Fibroblast of lung (primary cell): ENCODE results near the gene SEZ6L. TPM values are rescaled to one million over a fixed set of nuclear protein-coding genes. Genes with fewer than 3 reads are reported as not detected.

Experiments used
- DNase-seq, 2 donors: peaks; one replicate each; pipeline versions ENCODE4 v3.0.0 to v3.0.0-alpha.2; 2010; ENCODE audit warnings: low read depth in 2 of 2
- H2AFZ ChIP-seq: 2 replicates; pipeline ENCODE4 v1.5.1; 2012; ENCODE audit warnings: low read length, control low read depth, inconsistent platforms
- H3K27ac ChIP-seq: 2 replicates; pipeline ENCODE4 v1.5.1; 2011; ENCODE audit warnings: low read length, control low read depth; ENCODE audit not compliant: insufficient read depth
- H3K27me3 ChIP-seq: 2 replicates; pipeline ENCODE4 v1.5.1; 2011; ENCODE audit warnings: mild to moderate bottlenecking, low read length; ENCODE audit not compliant: control insufficient read depth, insufficient read depth
- H3K36me3 ChIP-seq: 2 replicates; pipeline ENCODE4 v1.5.1; 2011; ENCODE audit warnings: low read length; ENCODE audit not compliant: control insufficient read depth, insufficient read depth
- H3K4me1 ChIP-seq: 2 replicates; pipeline ENCODE4 v1.5.1; 2011; ENCODE audit warnings: low read length; ENCODE audit not compliant: control insufficient read depth, insufficient read depth; ENCODE audit errors: extremely low read depth
- H3K4me2 ChIP-seq: 2 replicates; pipeline ENCODE4 v1.5.1; 2011; ENCODE audit warnings: low read length, control low read depth; ENCODE audit not compliant: insufficient read depth; ENCODE audit errors: extremely low read depth
- H3K4me3 ChIP-seq, 4 experiments: fragments of 200-600 bp in 1 of 4; sonication (generic) in 1 of 4; replicated peaks in 1 of 4; 2 replicates each; pipeline ENCODE4 v1.5.1; 2011 to 2016; ENCODE audit warnings: low read length in 4 of 4, low read depth in 3 of 4, mild to moderate bottlenecking in 3 of 4, control low read depth in 2 of 4, inconsistent platforms in 1 of 4, mixed read lengths in 1 of 4; ENCODE audit not compliant: insufficient read depth in 1 of 4; ENCODE audit errors: control extremely low read depth in 1 of 4
- H3K79me2 ChIP-seq: 2 replicates; pipeline ENCODE4 v1.5.1; 2012; ENCODE audit warnings: mild to moderate bottlenecking, low read length, inconsistent platforms; ENCODE audit not compliant: control insufficient read depth, insufficient read depth
- H3K9ac ChIP-seq: 2 replicates; pipeline ENCODE4 v1.5.1; 2011; ENCODE audit warnings: mild to moderate bottlenecking, low read length, control low read depth; ENCODE audit not compliant: insufficient read depth
- H3K9me3 ChIP-seq: 2 replicates; pipeline ENCODE4 v1.5.1; 2012; ENCODE audit warnings: low read depth, low read length; ENCODE audit not compliant: control insufficient read depth, insufficient read depth
- H4K20me1 ChIP-seq: 2 replicates; pipeline ENCODE4 v1.5.1; 2011; ENCODE audit warnings: low read length; ENCODE audit not compliant: control insufficient read depth, insufficient read depth; ENCODE audit errors: extremely low read depth
- EZH2 ChIP-seq: IDR thresholded peaks from 2 replicates; pipeline ENCODE4 v1.5.1; 2012; ENCODE audit warnings: low read length, control low read depth, mild to moderate bottlenecking; ENCODE audit errors: missing control alignments
- polyA plus RNA-seq, 2 donors: library from polyadenylated mRNA; depleted of rRNA in 1 of 2; stranded (reverse) in 1 of 2; unstranded in 1 of 2; fragments of >200 nt; gene quantifications; 2 replicates each; pipeline ENCODE4 v1.2.1, GENCODE V29; 2011 to 2012; ENCODE audit warnings: missing spikeins in 1 of 2
- total RNA-seq: library from RNA; depleted of rRNA; stranded (reverse); fragments of >200 nt; gene quantifications from 2 replicates; pipeline ENCODE4 v1.2.1, GENCODE V29; 2014
- TF ChIP-seq, protein P1 (sequence below), 2 donors: IDR thresholded peaks in 1 of 2; conservative IDR thresholded peaks in 1 of 2; 1 replicate in 1 of 2; 2 replicates in 1 of 2; pipeline ENCODE4 v1.5.1; 2011 to 2012; ENCODE audit warnings: low read length in 2 of 2, control low read depth in 1 of 2, inconsistent platforms in 1 of 2, low read depth in 1 of 2, mild to moderate bottlenecking in 1 of 2

SEZ6L gene
- total and polyA plus RNA-seq, 2 donors (not counting 1 experiment from before 2014, with no cell fraction given) = not detected

DNA sequence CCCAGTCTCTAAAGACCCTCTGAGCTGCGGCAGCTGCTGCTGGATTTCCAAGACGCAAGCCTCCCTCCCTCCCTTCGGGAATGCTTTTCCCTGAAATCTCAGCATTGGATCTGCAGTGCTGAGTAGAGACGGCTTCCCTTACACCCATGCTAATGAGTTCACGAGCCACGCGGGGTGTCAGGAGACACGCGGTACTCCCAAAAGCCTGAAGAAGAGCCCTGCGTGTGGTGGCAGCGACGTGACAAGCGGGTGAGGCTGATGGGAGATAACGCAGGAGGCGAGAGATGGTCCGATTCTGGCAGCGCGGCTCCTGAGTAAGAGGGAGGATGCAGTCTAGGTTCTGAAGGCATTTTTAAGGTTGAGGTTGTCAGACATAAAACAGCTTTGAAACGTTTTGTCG, 185.4 kb downstream of the SEZ6L start:
- no peak overlapping the region for H3K4me2 ChIP-seq
- H3K27me3 ChIP-seq = no peaks in the 10 kb centered on the region
- no peak overlapping the region for H3K4me3 ChIP-seq
- H3K36me3 ChIP-seq = no peaks in the 10 kb centered on the region
- no peaks in the 10 kb centered on the region for H3K4me1 ChIP-seq
- H3K27ac ChIP-seq = no peak overlapping the region
- no peak overlapping the region for H3K9ac ChIP-seq
- H4K20me1 ChIP-seq = no peaks in the 10 kb centered on the region
- no peaks in the 10 kb centered on the region for H3K79me2 ChIP-seq
- TF ChIP-seq, protein P1, sequence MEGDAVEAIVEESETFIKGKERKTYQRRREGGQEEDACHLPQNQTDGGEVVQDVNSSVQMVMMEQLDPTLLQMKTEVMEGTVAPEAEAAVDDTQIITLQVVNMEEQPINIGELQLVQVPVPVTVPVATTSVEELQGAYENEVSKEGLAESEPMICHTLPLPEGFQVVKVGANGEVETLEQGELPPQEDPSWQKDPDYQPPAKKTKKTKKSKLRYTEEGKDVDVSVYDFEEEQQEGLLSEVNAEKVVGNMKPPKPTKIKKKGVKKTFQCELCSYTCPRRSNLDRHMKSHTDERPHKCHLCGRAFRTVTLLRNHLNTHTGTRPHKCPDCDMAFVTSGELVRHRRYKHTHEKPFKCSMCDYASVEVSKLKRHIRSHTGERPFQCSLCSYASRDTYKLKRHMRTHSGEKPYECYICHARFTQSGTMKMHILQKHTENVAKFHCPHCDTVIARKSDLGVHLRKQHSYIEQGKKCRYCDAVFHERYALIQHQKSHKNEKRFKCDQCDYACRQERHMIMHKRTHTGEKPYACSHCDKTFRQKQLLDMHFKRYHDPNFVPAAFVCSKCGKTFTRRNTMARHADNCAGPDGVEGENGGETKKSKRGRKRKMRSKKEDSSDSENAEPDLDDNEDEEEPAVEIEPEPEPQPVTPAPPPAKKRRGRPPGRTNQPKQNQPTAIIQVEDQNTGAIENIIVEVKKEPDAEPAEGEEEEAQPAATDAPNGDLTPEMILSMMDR (conservative IDR thresholded peaks at IDR 0.05 in 1 of 2, IDR thresholded peaks at IDR 0.05 in 1 of 2; ENCODE audit: low read depth in 1 of 2, low read length in 2 of 2) = no peak
- TF ChIP-seq EZH2 = no peak
- no peaks in the 10 kb centered on the region for H3K9me3 ChIP-seq
- no peak for DNase-seq
- H2AFZ ChIP-seq = no peak overlapping the region

DNA sequence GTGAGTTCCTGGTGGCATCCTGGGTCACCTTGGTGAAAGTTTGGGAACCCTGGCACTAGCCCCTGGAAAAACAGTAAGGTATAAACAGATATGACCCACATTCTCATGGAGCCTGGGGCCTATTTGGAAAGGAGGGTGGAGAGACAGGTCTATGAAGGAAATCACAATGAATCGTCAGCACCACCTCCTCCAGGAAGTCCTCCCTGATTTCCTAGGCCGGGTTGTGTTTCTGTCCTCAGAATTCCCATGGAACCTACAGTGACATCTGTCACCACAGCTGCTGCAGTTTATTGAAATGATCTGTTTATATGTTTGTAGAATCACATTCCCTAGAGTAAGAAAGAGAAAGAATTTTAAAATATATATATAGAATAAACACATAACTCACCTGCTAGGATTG, 188.0 kb downstream of the SEZ6L start:
- Histone ChIP-seq H3K4me1 (no peaks in the 10 kb centered on the region), H3K27ac (no peak overlapping the region), H2AFZ (no peak overlapping the region), H3K36me3 (no peaks in the 10 kb centered on the region), H3K9ac (no peak overlapping the region), H3K9me3 (no peaks in the 10 kb centered on the region), H4K20me1 (no peaks in the 10 kb centered on the region), H3K27me3 (no peaks in the 10 kb centered on the region), H3K4me3 (no peak overlapping the region), H3K79me2 (no peaks in the 10 kb centered on the region), H3K4me2 (no peak overlapping the region)
- no peak for DNase-seq
- TF ChIP-seq, protein P1 (conservative IDR thresholded peaks at IDR 0.05 in 1 of 2, IDR thresholded peaks at IDR 0.05 in 1 of 2; ENCODE audit: low read depth in 1 of 2, low read length in 2 of 2) = no peak
- no peak for TF ChIP-seq EZH2

DNA sequence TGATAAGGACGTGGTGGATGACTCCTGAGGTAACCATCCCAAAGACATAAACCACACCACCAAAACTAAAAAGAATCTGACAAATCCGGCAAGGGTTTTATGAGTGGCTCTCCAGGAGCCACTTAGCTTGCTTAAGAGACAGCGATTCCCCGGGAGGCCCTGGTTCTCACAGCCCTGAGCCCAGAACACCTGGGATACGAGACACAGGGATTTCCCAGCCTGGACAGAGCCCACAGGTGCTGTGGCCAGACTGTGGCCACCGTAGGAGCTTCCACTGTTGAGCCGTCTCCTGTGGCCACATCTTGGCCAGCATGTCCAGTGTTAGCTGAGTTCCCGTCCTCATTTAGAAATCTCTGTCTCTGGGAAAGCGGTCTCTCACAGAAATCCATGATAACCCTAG, 188.6 kb downstream of the SEZ6L start:
- Histone ChIP-seq H2AFZ (no peak overlapping the region), H3K36me3 (no peaks in the 10 kb centered on the region), H3K9ac (no peak overlapping the region), H3K4me2 (no peak overlapping the region), H3K9me3 (no peaks in the 10 kb centered on the region), H3K79me2 (no peaks in the 10 kb centered on the region), H3K27ac (no peak overlapping the region), H3K4me1 (no peaks in the 10 kb centered on the region), H3K4me3 (no peak overlapping the region), H3K27me3 (no peaks in the 10 kb centered on the region), H4K20me1 (no peaks in the 10 kb centered on the region)
- TF ChIP-seq EZH2 = no peak
- TF ChIP-seq, protein P1 (conservative IDR thresholded peaks at IDR 0.05 in 1 of 2, IDR thresholded peaks at IDR 0.05 in 1 of 2; ENCODE audit: low read depth in 1 of 2, low read length in 2 of 2) = no peak
- DNase-seq = no peak
